HEK293 (cell line): ENCODE data around the gene RPS6KA2.

ENCODE experiments used
- PRDM1 ChIP-seq: fragments of 450-650 bp; formaldehyde crosslinking; IDR thresholded peaks from 2 replicates; pipeline ENCODE4; 2016; ENCODE audit warnings: missing biosample characterization, missing genetic modification characterization
- YY1 ChIP-seq: fragments of 450-650 bp; formaldehyde crosslinking; IDR thresholded peaks from 2 replicates; pipeline ENCODE4 v1.5.1; 2018; ENCODE audit warnings: missing biosample characterization, missing genetic modification characterization
- ZBTB26 ChIP-seq: fragments of 450-650 bp; formaldehyde crosslinking; optimal IDR thresholded peaks from 2 replicates; pipeline ENCODE3; 2016; ENCODE audit warnings: missing biosample characterization, mild to moderate bottlenecking, missing genetic modification characterization
- ZNF184 ChIP-seq: fragments of 450-650 bp; IDR thresholded peaks from 2 replicates; pipeline ENCODE4 v1.5.1; 2018; ENCODE audit warnings: missing biosample characterization, mild to moderate bottlenecking, missing genetic modification characterization
- ZNF24 ChIP-seq: fragments of 450-650 bp; formaldehyde crosslinking; IDR thresholded peaks from 2 replicates; pipeline ENCODE4 v1.5.1; 2016; ENCODE audit warnings: missing biosample characterization, missing genetic modification characterization
- ZNF274 ChIP-seq, 2 experiments: fragments of 200-500 bp in 1 of 2; fragments of 450-650 bp in 1 of 2; sonication (Bioruptor generic) in 1 of 2; formaldehyde crosslinking in 1 of 2; IDR thresholded peaks; 2 replicates each; pipeline versions ENCODE4 v1.5.1 to v1.6.1; 2014 to 2016; ENCODE audit warnings: borderline replicate concordance in 1 of 2, inconsistent platforms in 1 of 2, low read length in 1 of 2, missing biosample characterization in 1 of 2, missing genetic modification characterization in 1 of 2
- ZNF280C ChIP-seq: fragments of 450-650 bp; formaldehyde crosslinking; IDR thresholded peaks from 2 replicates; pipeline ENCODE4 v1.5.1; 2016; ENCODE audit warnings: missing biosample characterization, missing genetic modification characterization
- ZNF324 ChIP-seq: fragments of 450-650 bp; formaldehyde crosslinking; IDR thresholded peaks from 2 replicates; pipeline ENCODE4 v1.5.1; 2016; ENCODE audit warnings: missing biosample characterization, missing genetic modification characterization
- ZNF416 ChIP-seq: fragments of 450-650 bp; formaldehyde crosslinking; IDR thresholded peaks from 2 replicates; pipeline ENCODE4 v1.5.1; 2016; ENCODE audit warnings: missing biosample characterization, missing genetic modification characterization
- ZNF501 ChIP-seq: fragments of 450-650 bp; formaldehyde crosslinking; IDR thresholded peaks from 2 replicates; pipeline ENCODE4 v1.5.1; 2016; ENCODE audit warnings: missing biosample characterization, missing genetic modification characterization
- ZNF660 ChIP-seq: fragments of 450-650 bp; IDR thresholded peaks from 2 replicates; pipeline ENCODE4 v1.5.1; 2018; ENCODE audit warnings: missing biosample characterization, mild to moderate bottlenecking, missing genetic modification characterization
- TF ChIP-seq, protein P1 (sequence below): fragments of 450-650 bp; formaldehyde crosslinking; IDR thresholded peaks from 2 replicates; pipeline ENCODE4 v1.5.1; 2016; ENCODE audit warnings: missing biosample characterization, missing genetic modification characterization
- TF ChIP-seq, protein P2 (sequence below): fragments of 450-650 bp; formaldehyde crosslinking; IDR thresholded peaks from 2 replicates; pipeline ENCODE4 v1.5.1; 2016; ENCODE audit warnings: missing biosample characterization, missing genetic modification characterization, borderline replicate concordance
- TF ChIP-seq, protein P3 (sequence below): fragments of 450-650 bp; formaldehyde crosslinking; IDR thresholded peaks from 2 replicates; pipeline ENCODE4 v1.5.1; 2016; ENCODE audit warnings: missing biosample characterization, missing genetic modification characterization, low read depth

DNA sequence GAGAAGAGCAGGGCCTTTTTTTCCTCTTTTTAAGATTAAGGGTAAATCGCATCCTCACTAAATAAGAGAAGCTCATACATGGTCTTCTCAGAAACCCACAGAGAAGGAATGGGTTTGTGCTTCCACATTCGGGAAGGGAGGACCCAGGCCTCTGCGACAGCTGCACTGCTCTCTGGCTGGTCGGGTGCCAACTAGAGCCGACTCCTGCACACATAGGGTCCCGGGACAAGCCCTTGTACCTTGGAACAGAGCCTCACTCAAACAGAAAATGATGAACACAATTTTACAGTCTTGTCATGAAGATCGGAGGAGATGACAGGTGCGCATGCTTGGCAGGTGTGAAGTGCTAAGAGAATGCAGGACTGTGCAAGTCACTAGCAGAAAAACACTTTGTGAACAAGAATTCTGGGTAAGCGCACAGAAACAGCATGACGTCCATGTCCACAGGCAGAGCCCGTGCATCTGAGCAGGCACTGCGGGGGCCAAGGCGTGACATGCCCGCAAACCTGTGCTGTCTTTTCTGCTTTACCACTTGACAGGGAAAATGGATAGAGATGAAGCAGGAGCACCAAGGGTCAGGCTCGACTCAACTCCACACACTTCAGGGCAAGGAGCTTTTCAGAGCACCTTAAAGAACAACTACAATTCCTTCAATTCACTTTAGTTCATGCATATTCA is 143.3 kb downstream of the RPS6KA2 start:
- TF ChIP-seq, protein P1, sequence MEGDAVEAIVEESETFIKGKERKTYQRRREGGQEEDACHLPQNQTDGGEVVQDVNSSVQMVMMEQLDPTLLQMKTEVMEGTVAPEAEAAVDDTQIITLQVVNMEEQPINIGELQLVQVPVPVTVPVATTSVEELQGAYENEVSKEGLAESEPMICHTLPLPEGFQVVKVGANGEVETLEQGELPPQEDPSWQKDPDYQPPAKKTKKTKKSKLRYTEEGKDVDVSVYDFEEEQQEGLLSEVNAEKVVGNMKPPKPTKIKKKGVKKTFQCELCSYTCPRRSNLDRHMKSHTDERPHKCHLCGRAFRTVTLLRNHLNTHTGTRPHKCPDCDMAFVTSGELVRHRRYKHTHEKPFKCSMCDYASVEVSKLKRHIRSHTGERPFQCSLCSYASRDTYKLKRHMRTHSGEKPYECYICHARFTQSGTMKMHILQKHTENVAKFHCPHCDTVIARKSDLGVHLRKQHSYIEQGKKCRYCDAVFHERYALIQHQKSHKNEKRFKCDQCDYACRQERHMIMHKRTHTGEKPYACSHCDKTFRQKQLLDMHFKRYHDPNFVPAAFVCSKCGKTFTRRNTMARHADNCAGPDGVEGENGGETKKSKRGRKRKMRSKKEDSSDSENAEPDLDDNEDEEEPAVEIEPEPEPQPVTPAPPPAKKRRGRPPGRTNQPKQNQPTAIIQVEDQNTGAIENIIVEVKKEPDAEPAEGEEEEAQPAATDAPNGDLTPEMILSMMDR (tag by site-specific recombination), result no peak
- TF ChIP-seq ZNF501 (tag by site-specific recombination) (no peak), ZNF184 (tag by site-specific recombination) (no peak), PRDM1 (tag by site-specific recombination) (no peak), ZNF274 (IDR thresholded peaks at IDR 0.05; ENCODE audit: low read length) (no peak), ZNF274 (tag by site-specific recombination; IDR thresholded peaks at IDR 0.05; ENCODE audit: borderline replicate concordance) (no peak), ZNF280C (tag by site-specific recombination) (no peak), ZBTB26 (tag by site-specific recombination) (no peak), YY1 (tag by site-specific recombination) (no peak), ZNF24 (tag by site-specific recombination) (no peak), ZNF324 (tag by site-specific recombination) (no peak), ZNF660 (tag by site-specific recombination) (no peak), ZNF416 (tag by site-specific recombination) (no peak)
- TF ChIP-seq, protein P2, sequence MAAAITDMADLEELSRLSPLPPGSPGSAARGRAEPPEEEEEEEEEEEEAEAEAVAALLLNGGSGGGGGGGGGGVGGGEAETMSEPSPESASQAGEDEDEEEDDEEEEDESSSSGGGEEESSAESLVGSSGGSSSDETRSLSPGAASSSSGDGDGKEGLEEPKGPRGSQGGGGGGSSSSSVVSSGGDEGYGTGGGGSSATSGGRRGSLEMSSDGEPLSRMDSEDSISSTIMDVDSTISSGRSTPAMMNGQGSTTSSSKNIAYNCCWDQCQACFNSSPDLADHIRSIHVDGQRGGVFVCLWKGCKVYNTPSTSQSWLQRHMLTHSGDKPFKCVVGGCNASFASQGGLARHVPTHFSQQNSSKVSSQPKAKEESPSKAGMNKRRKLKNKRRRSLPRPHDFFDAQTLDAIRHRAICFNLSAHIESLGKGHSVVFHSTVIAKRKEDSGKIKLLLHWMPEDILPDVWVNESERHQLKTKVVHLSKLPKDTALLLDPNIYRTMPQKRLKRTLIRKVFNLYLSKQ, result no peak
- TF ChIP-seq, protein P3, sequence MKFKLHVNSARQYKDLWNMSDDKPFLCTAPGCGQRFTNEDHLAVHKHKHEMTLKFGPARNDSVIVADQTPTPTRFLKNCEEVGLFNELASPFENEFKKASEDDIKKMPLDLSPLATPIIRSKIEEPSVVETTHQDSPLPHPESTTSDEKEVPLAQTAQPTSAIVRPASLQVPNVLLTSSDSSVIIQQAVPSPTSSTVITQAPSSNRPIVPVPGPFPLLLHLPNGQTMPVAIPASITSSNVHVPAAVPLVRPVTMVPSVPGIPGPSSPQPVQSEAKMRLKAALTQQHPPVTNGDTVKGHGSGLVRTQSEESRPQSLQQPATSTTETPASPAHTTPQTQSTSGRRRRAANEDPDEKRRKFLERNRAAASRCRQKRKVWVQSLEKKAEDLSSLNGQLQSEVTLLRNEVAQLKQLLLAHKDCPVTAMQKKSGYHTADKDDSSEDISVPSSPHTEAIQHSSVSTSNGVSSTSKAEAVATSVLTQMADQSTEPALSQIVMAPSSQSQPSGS (tag by site-specific recombination), result no peak
